Neural progenitor cell (in vitro differentiated cells): ENCODE measurements around the gene BMERB1.

Experiments used
- CTCF ChIP-seq: fragments of 200-600 bp; sonication (generic); IDR thresholded peaks from 2 replicates; pipeline ENCODE4 v1.5.1; 2017; ENCODE audit warnings: antibody characterized with exemption, mild to moderate bottlenecking
- EZH2 ChIP-seq: fragments of 200-600 bp; sonication (generic); IDR thresholded peaks from 2 replicates; pipeline ENCODE4 v1.6.1; 2017; ENCODE audit warnings: antibody characterized with exemption, mild to moderate bottlenecking, moderate library complexity
- EZH2phosphoT487 ChIP-seq: fragments of 200-600 bp; sonication (generic); IDR thresholded peaks from 2 replicates; pipeline ENCODE4 v1.6.1; 2017; ENCODE audit warnings: antibody characterized with exemption

GRCh38 chr16:15511759-15512487 lies 77.5 kb downstream of the BMERB1 start:
- no peak for TF ChIP-seq CTCF
- no peak for TF ChIP-seq EZH2
- TF ChIP-seq EZH2phosphoT487 = no peak
